ENCODE results near the gene APAF1.

Gene APAF1

GRCh38 chr12:98671459-98671858 lies 26.4 kb downstream of the APAF1 start:
- DNase-seq (ENCODE audit: low spot score), result no peak

DNA sequence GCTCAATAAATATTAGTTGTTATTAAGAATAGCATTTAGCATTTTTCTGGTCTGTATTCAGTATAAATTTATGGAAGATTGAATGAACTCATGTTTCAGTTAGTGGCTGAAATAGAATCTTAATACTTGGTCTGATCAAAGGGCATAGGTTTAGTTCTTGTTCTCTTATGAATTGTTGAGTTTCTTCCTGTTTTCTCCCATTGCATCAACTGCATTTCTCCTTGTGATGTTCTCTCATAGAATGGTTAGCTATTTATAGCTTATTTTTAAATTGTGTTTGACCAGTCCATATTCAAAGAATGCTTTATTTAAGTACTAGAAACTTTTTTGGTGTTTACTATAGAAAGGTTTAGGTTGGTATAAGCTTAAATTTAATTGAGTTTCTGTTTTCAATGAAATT lies 29.8 kb downstream of the APAF1 start:
- no peak for DNase-seq (ENCODE audit: low spot score)

DNA sequence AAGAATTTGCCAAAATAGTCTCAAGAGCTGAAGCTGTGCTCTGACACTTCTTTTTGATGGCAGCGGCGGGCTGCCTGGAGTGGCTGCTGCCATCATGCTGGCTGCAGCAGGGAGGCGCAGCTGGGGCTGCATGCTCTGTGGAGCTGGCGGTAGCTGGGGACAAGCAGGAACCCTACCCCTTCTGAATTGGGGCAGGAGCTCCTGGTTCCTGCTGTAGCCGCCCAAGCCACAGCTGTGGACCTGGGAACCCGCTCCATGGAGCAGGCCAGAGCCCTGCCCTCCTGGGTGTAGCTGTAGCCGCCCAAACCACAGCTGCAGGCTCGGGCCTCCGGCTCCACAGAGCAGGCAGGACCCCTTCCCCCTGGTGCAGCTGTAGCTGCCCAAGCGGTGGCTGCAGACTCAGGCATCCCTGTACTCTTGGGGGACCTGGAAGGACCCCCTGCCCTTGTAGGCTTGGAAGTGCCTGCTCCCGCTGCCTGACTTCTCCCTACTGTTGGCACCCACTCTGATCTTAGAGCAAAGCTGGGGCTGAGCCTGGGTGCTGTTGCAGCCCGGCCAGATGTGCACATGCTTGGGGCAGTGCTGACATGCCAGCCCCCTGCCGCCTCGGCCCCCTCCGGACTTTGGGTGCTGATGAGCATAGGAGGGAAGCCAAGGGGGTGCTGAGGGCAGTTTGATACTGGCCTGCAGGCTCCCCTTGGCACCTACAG lies 33.3 kb downstream of the APAF1 start:
- no peak for DNase-seq (ENCODE audit: low spot score)

DNA sequence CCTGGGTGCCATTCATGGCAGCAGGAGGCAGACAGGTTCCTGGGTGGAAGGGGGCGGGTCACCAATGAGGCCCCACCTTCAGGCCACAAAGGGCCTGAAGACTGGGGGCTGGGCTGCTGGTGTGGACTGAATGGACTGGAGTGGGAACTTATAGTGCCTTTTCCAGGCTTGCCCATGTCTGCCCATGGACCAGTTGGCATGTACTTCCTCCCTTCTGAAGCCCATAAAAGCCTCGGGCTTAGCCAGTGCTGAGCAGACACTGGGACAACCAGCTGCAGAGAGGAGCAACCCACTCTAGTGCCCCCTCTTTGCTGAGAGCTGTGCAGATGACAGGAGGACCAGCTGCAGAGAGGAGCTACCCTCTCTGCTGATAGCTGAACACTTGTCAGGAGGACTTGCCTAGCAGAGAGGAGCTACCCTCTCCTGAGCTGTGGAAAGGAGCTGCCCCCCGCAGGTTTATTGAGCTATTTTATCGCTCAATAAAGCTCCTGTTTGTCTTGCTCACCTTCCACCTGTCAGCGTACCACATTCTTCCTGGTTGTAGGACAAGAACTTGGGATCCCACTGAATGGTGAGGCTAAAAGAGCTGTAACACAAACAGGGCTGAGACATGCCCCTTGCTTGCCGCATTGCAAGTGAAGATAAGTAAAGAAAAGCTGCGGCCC lies 34.0 kb downstream of the APAF1 start:
- no peak for DNase-seq (ENCODE audit: low spot score)

GRCh38 chr12:98679611-98680005 lies 34.5 kb downstream of the APAF1 start:
- no peak for DNase-seq (ENCODE audit: low spot score)

GRCh38 chr12:98684199-98684598 lies 39.1 kb downstream of the APAF1 start:
- no peak for DNase-seq (ENCODE audit: low spot score)

- DNase-seq (ENCODE audit: low spot score), result no peak
Observed at GRCh38 chr12:98686603-98687002, 41.5 kb downstream of the APAF1 start.

DNA sequence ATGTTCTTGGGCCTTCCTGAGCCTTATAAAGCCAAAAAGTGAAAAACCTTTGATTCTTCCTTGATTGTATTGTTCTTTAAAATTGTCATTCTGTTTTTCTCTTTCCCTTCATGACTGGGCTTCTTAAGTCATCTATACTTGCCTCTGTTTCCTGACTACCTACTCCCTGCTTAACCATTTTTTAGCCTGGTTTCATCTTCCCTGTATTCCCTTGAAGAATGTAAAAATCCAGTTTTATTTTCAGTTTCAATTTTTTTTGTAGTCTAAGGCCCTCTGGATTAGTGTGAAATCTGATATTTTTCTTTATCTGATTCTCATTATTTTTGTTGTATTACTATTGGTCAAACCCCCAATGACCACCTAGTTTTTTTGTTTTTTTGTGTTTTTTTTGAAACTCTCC lies 46.3 kb downstream of the APAF1 start:
- no peak for DNase-seq (ENCODE audit: low spot score)

DNA sequence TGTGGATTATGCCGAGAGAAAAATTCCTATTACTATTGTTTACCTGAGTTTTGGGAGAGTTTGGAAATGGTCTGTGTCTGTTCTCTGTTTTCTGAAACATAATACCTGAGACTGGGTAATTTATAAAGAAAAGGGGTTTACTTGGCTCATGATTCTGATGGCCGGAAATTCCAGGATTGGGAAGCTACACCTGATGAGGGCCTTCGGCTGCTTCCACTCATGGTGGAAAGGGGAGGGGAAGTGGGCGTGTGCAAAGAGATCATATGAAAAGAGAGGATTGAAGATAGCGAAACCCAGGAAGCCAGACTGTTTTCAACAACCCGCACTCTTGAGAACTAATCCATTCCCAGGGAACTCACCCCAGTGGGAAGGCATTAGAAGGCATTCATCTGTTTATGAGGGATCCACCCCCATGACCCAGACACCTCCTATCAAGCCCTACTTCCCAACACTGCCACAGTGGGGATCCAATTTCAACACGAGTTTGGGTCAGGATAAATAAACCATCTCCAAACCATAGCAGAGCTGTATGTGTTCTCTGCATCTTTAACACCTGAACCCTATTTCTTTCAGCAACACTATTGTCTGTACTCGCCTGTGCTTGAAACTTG lies 51.1 kb downstream of the APAF1 start:
- DNase-seq (ENCODE audit: low spot score), result no peak

GRCh38 chr12:98697209-98697608 lies 52.1 kb downstream of the APAF1 start:
- no peak for DNase-seq (ENCODE audit: low spot score)

DNA sequence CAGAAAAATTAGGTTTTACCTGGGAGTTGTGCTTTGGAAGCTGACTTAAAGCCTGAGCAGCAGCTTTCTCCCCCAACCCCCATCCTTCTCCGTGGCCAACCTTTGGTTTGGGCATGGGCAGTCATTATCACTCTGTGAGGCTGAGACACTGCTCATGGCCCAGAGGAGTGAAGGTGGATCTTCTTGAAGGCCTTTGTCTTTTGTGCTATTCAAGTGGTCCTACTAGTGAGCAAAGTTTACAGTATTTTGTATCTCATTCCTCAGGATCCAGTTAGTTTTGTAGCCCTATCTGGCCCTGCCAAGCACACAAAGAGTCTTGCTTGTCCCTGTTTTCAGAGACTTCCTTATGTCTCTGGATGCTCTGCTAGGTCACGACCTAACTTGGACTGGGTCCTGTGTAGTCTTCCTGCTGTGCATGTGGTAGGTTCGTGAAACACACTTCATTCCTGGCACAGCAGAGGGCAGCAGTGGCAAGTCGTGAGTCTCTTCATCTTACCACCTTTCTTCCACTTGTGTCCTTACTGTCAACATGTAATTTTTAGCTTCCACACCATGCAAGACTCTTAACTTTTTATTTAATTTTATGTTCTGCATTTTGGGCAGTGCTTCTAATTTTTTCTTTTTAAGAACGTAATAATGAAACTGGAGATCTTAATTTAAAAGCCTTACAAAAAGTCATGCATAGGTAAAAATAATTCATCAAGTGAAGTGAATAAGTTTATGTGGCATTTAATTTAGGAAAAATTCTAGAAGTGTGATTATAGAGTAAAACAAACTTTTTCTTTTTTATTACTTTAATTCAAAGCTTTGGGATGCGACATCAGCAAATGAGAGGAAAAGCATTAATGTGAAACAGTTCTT lies 53.7 kb downstream of the APAF1 start:
- DNase-seq (ENCODE audit: low spot score), result no peak

GRCh38 chr12:98699586-98699985 lies 54.5 kb downstream of the APAF1 start:
- DNase-seq (ENCODE audit: low spot score), result no peak

DNA sequence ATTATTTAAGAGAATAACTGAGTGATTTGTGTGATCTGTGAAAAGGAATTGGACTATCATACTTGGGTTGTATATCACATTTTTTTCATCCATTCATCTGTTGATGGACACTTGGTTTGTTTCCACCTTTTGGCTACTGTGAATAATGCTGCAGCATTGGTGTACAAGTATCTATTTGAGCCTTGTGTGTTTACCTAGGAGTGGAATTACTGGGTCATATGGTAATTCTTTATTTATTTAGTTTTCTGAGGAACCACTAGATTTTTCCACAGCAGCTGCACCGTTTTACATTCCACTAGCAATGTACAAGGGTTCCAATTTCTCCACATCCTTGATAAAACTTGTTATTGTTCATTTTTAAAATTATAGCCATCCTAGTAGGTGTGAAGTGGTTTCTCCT lies 56.1 kb downstream of the APAF1 start:
- DNase-seq (ENCODE audit: low spot score), result no peak

DNA sequence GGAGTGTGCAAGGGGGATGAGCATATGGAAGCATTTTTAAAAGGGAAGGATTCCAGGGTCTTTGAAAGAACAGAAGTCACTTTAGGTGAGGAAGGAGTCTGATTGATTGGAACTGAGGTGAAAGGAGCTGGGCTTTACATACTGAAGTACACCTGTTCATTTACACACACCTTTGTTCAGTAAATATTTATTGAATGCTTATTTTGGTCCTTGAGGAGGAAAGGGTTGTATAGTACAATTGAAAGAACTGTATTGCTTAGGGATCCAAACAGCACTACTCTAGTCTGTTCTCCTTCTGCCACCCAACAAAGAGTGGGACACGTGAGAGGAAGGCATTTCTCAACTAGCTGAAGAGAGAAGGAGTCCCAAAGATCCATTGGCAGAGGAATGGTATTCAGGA lies 63.9 kb downstream of the APAF1 start:
- DNase-seq (ENCODE audit: low spot score), result no peak

DNA sequence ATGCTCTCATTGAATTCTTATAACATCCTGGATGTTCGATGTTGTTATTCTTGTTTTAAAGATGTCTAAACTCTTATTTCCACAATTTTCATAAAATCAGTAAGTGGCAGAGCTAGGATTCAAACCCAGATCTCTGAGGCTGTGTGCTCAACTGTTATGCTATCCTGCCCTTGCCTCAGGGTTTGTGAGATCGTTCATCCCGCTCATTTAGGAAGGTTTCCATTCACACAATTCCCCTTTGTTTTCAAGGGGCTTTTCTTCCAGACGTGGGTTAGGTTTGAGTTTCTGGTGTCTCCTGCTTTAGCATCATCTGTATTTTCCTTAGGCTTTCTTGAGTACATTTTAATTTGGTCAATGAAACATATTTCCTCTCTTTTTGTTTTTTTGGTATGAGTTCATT lies 69.3 kb downstream of the APAF1 start:
- no peak for DNase-seq (ENCODE audit: low spot score)

GRCh38 chr12:98719515-98720504 lies 74.7 kb downstream of the APAF1 start:
- no peak for DNase-seq (ENCODE audit: low spot score)

DNA sequence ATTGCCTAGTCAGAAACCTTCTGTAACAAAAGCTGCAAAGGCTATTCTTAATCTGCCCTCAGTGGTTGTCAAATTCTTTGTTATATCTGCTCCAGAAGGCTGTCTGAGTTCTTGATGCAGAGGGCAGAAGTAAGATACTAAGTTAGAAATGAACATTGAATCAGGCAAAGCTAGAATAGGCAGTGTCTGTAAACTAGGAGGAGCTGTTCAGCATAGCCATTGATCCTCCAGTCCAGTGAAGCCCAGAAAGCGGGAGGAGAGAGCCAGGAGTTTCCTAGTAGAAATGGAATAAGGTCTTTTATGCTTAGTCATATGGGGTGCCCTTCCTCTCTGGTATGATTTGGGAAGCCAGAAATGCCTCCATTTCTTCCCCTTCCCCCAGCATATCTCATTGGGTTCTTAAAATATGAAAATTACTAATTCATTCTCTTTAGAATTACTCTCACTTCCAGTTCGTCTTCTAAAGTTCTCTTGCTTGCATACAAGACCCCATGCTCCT lies 76.2 kb downstream of the APAF1 start:
- no peak for DNase-seq (ENCODE audit: low spot score)

- no peak for DNase-seq (ENCODE audit: low spot score)
Observed at GRCh38 chr12:98724384-98725155, 79.5 kb downstream of the APAF1 start.

- no peak for DNase-seq (ENCODE audit: low spot score)
Observed at GRCh38 chr12:98725476-98726247, 80.6 kb downstream of the APAF1 start.

DNA sequence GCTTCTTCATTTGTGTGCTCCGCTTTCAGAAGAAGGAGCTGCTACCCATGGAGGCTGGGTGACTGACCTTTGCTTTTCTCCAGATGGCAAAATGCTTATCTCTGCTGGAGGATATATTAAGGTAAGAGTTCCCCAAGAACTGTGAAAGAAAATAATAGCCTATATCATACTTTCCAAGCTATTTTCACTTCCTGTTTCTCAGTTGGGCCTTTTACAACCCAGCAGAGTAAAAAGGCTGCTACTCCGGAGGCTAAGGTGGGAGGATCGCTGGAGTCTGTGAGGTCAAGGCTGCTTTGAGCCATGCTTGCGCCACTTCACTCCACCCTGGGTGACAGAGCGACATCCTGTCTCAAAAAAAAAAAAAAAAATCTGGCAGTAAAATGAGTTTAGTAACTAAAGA lies 82.1 kb downstream of the APAF1 start:
- DNase-seq (ENCODE audit: low spot score), result no peak
